PC-3 (cell line): ENCODE data around the gene KEL.

Experiments
- CTCF ChIP-seq: fragments of 300-600 bp; sonication (generic); conservative IDR thresholded peaks from 2 replicates; pipeline ENCODE4 v1.5.1; 2017; ENCODE audit warnings: antibody characterized with exemption, low read depth, mild to moderate bottlenecking, low read length
- EZH2 ChIP-seq: fragments of 300-600 bp; sonication (generic); IDR thresholded peaks from one replicate; pipeline ENCODE4 v1.6.1; 2017; ENCODE audit warnings: antibody characterized with exemption, mild to moderate bottlenecking, low read length; ENCODE audit not compliant: unreplicated experiment
- EZH2phosphoT487 ChIP-seq: fragments of 300-600 bp; sonication (generic); IDR thresholded peaks from 2 replicates; pipeline ENCODE4 v1.6.1; 2018; ENCODE audit warnings: mild to moderate bottlenecking, antibody characterized with exemption, low read length, borderline replicate concordance

DNA sequence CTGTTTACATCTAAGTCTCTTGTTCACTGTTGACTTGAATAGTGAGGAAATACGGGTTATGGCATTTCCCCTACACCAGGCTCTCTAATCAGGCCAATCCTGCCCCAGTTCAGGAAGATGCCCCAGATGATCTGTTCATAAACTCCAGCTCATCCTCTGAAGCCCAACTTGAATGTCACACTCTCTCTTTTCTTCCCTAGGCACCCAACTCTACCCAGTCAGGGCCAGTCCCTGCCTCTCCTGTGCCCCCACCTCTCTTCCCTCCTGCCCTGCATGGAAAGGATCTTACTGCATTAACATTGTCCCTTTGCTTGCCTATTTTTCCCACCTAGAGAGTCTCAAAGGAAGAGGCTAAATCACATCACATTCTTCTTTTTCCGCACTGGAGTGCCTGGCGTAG, 66.0 kb downstream of the KEL start:
- TF ChIP-seq CTCF (no peak), EZH2 (no peak), EZH2phosphoT487 (no peak)
